Naive thymus-derived CD4-positive, alpha-beta T cell (primary cell): ENCODE results near the gene INO80D. TPM values are rescaled to one million over a fixed set of nuclear protein-coding genes. Genes with fewer than 3 reads are reported as not detected.

ENCODE experiments used
- ATAC-seq: fragments of 150-1000 bp; cut with Tn5 transposase; 2 replicates; pipeline ENCODE4 v1.10.0; 2021; ENCODE audit warnings: mild to moderate bottlenecking, moderate library complexity
- CTCF ChIA-PET: fragments of 350-600 bp; sonication (Branson Sonifier 250); formaldehyde crosslinking; loops from one replicate; lab custom pipeline; 2021; ENCODE audit warnings: antibody characterized with exemption; lab: Charles Lee
- POLR2A ChIA-PET: fragments of 350-600 bp; sonication (Branson Sonifier 250); formaldehyde crosslinking; loops from one replicate; lab custom pipeline; 2021; ENCODE audit warnings: antibody characterized with exemption, inconsistent platforms; lab: Charles Lee
- DNase-seq, 9 donors: peaks; one replicate each; pipeline versions ENCODE4 v3.0.0 to v3.0.0-alpha.2; 2020 to 2022; ENCODE audit warnings: mixed read lengths in 1 of 9
- H3K27ac ChIP-seq: one replicate; pipeline ENCODE4 v1.7.0; 2013; ENCODE audit warnings: mild to moderate bottlenecking, low read depth, low read length, moderate library complexity
- H3K27me3 ChIP-seq, 2 donors: one replicate each; pipeline ENCODE4 v1.7.0; 2013; ENCODE audit warnings: low read length in 2 of 2, mild to moderate bottlenecking in 2 of 2, moderate library complexity in 2 of 2; ENCODE audit not compliant: control insufficient read depth in 2 of 2, insufficient read depth in 2 of 2
- H3K36me3 ChIP-seq, 3 experiments: 1 replicate in 2 of 3; 2 replicates in 1 of 3; pipeline ENCODE4 v1.7.0; 2013; ENCODE audit warnings: low read length in 3 of 3, mild to moderate bottlenecking in 3 of 3, moderate library complexity in 1 of 3; ENCODE audit not compliant: insufficient read depth in 3 of 3, control insufficient read depth in 2 of 3
- H3K4me1 ChIP-seq, 2 donors: one replicate each; pipeline ENCODE4 v1.7.0; 2013; ENCODE audit warnings: low read length in 2 of 2, mild to moderate bottlenecking in 2 of 2, moderate library complexity in 1 of 2; ENCODE audit not compliant: control insufficient read depth in 2 of 2, insufficient read depth in 2 of 2
- H3K4me3 ChIP-seq: 2 replicates; pipeline ENCODE4 v1.7.0; 2013; ENCODE audit warnings: mild to moderate bottlenecking, low read length
- H3K9me3 ChIP-seq, 3 experiments: 1 replicate in 2 of 3; 2 replicates in 1 of 3; pipeline ENCODE4 v1.7.0; 2013; ENCODE audit warnings: low read length in 3 of 3; ENCODE audit not compliant: control insufficient read depth in 2 of 3
- H3K27ac Mint-ChIP-seq, 9 donors: one replicate each; pipeline ENCODE4 v1.8.0; 2020 to 2022; ENCODE audit warnings: mixed read lengths in 9 of 9, mild to moderate bottlenecking in 8 of 9, moderate library complexity in 5 of 9, inconsistent platforms in 2 of 9
- H3K27me3 Mint-ChIP-seq, 5 donors: one replicate each; pipeline ENCODE4 v1.8.0; 2021 to 2022; ENCODE audit warnings: mixed read lengths in 5 of 5, mild to moderate bottlenecking in 1 of 5
- H3K36me3 Mint-ChIP-seq, 5 donors: one replicate each; pipeline ENCODE4 v1.8.0; 2020 to 2022; ENCODE audit warnings: mixed read lengths in 5 of 5, mild to moderate bottlenecking in 3 of 5, inconsistent platforms in 1 of 5
- H3K4me1 Mint-ChIP-seq, 7 donors: one replicate each; pipeline ENCODE4 v1.8.0; 2020 to 2022; ENCODE audit warnings: mixed read lengths in 7 of 7, mild to moderate bottlenecking in 3 of 7, inconsistent platforms in 1 of 7
- H3K4me3 Mint-ChIP-seq, 10 donors: one replicate each; pipeline ENCODE4 v1.8.0; 2020 to 2022; ENCODE audit warnings: mild to moderate bottlenecking in 10 of 10, mixed read lengths in 10 of 10, moderate library complexity in 6 of 10, inconsistent platforms in 2 of 10
- H3K9me3 Mint-ChIP-seq, 11 donors: one replicate each; pipeline ENCODE4 v1.8.0; 2020 to 2022; ENCODE audit warnings: mixed read lengths in 11 of 11, mild to moderate bottlenecking in 4 of 11, inconsistent platforms in 1 of 11, moderate library complexity in 1 of 11
- intact Hi-C, 2 donors: fragments of 100-400 bp; cut with micrococcal nuclease; formaldehyde crosslinking; loops; one replicate each; pipeline ENCODE4 v1.15.1; 2023
- polyA plus RNA-seq, 2 donors: library from polyadenylated mRNA; unstranded; fragments of 300-500 nt; fragmentation: Illumina TruSeq; gene quantifications; one replicate each; pipeline ENCODE4 v1.2.3, GENCODE V29; 2021
- total RNA-seq, 6 experiments: library from RNA in 5 of 6; stranded (reverse) in 5 of 6; gene quantifications; 1 replicate in 5 of 6; 2 replicates in 1 of 6; pipeline ENCODE4 v1.2.3 and lab custom pipeline; 2021 to 2026

Gene INO80D
- total and polyA plus RNA-seq, 7 experiments from 2014 or later = 13.4 to 50.9 (median 43.1) TPM

GRCh38 chr2:205952282-205952681, 133.7 kb downstream of the INO80D start:
- POLR2A ChIA-PET = interaction anchor here (0.8 kb wide), 1 partner anchor 1737 kb away, joined by 3 read pairs; no protein-coding TSS in a partner anchor
- no peak overlapping the region for H3K4me3 Mint-ChIP-seq
- peaks cover 0 to 4% (median under 1%) of the 10 kb centered on the region in 7 donors for H3K4me1 Mint-ChIP-seq
- peaks cover 0 to 4% of the 10 kb centered on the region in 2 donors for H3K4me1 ChIP-seq
- no peaks in the 10 kb centered on the region for H3K9me3 ChIP-seq
- no peaks in the 10 kb centered on the region for H3K36me3 Mint-ChIP-seq
- CTCF ChIA-PET = no interaction called here
- ATAC-seq (no peak), DNase-seq (no peak)
- no peaks in the 10 kb centered on the region for H3K27me3 ChIP-seq
- no peak overlapping the region for H3K27ac Mint-ChIP-seq
- intact Hi-C loops = no loop called here
- H3K27me3 Mint-ChIP-seq = peaks cover 5 to 20% (median 9%) of the 10 kb centered on the region in 5 donors
- peaks cover 0 to 23% (median 4%) of the 10 kb centered on the region in 11 donors for H3K9me3 Mint-ChIP-seq
- H3K4me3 ChIP-seq = no peak overlapping the region
- no peaks in the 10 kb centered on the region for H3K36me3 ChIP-seq
- H3K27ac ChIP-seq = no peak overlapping the region

GRCh38 chr2:205948883-205949282, 137.1 kb downstream of the INO80D start:
- no peak for DNase-seq
- intact Hi-C loops = loop anchor here (1.0 to 5.0 kb wide), 8 partner anchors 183 to 1841 kb away; no protein-coding TSS in a partner anchor
- H3K27me3 Mint-ChIP-seq = peaks cover 0 to 25% (median 9%) of the 10 kb centered on the region in 5 donors
- Histone ChIP-seq H3K27ac (no peak overlapping the region), H3K36me3 (no peaks in the 10 kb centered on the region), H3K27me3 (no peaks in the 10 kb centered on the region), H3K9me3 (no peaks in the 10 kb centered on the region), H3K4me1 (no peaks in the 10 kb centered on the region), H3K4me3 (no peak overlapping the region)
- no peaks in the 10 kb centered on the region for H3K36me3 Mint-ChIP-seq
- ChIA-PET CTCF (interaction anchor here (0.6 to 2.2 kb wide), 6 partner anchors 8 to 1637 kb away, joined by 3 to 8 read pairs (median 3); no protein-coding TSS in a partner anchor), POLR2A (no interaction called here)
- H3K4me3 Mint-ChIP-seq = no peak overlapping the region
- peaks cover 0 to 4% (median 3%) of the 10 kb centered on the region in 7 donors for H3K4me1 Mint-ChIP-seq
- H3K9me3 Mint-ChIP-seq = peaks cover 0 to 23% (median 4%) of the 10 kb centered on the region in 11 donors
- H3K27ac Mint-ChIP-seq = no peak overlapping the region
- ATAC-seq = no peak

- H3K27me3 Mint-ChIP-seq = peaks cover 0 to 25% (median 9%) of the 10 kb centered on the region in 5 donors
Observed at GRCh38 chr2:205948496-205948837, 137.5 kb downstream of the INO80D start.

GRCh38 chr2:205947621-205948495, 138.1 kb downstream of the INO80D start:
- Mint-ChIP-seq H3K9me3 (peaks cover 0 to 21% (median 4%) of the 10 kb centered on the region in 11 donors), H3K36me3 (no peaks in the 10 kb centered on the region), H3K27me3 (peaks cover 0 to 25% (median 9%) of the 10 kb centered on the region in 5 donors), H3K4me1 (peaks cover 0 to 4% (median 3%) of the 10 kb centered on the region in 7 donors), H3K4me3 (peak overlapping the region in 1 of 10 donors; percentile 13), H3K27ac (no peak overlapping the region)
- intact Hi-C loops = loop anchor here (1.0 to 5.0 kb wide), 8 partner anchors 182 to 1840 kb away; no protein-coding TSS in a partner anchor
- Histone ChIP-seq H3K27ac (no peak overlapping the region), H3K36me3 (no peaks in the 10 kb centered on the region), H3K4me3 (no peak overlapping the region), H3K4me1 (no peaks in the 10 kb centered on the region), H3K9me3 (no peaks in the 10 kb centered on the region), H3K27me3 (no peaks in the 10 kb centered on the region)
- CTCF ChIA-PET = interaction anchor here (0.7 to 2.2 kb wide), 10 partner anchors 9 to 1687 kb away, joined by 3 to 8 read pairs (median 3); no protein-coding TSS in a partner anchor
- ATAC-seq (peak; percentile 71), DNase-seq (peak in 8 of 9 donors; percentile 12 to 53 (median 28))
- POLR2A ChIA-PET = no interaction called here

More at GRCh38 chr2:205948496-205948837, 137.5 kb downstream of the INO80D start:
- Histone ChIP-seq H3K27me3 (no peaks in the 10 kb centered on the region), H3K9me3 (no peaks in the 10 kb centered on the region), H3K27ac (no peak overlapping the region), H3K36me3 (no peaks in the 10 kb centered on the region), H3K4me1 (no peaks in the 10 kb centered on the region), H3K4me3 (no peak overlapping the region)
- intact Hi-C loops = loop anchor here (1.0 to 5.0 kb wide), 8 partner anchors 182 to 1840 kb away; no protein-coding TSS in a partner anchor
- DNase-seq = no peak
- ATAC-seq = no peak
- POLR2A ChIA-PET = no interaction called here
- H3K4me1 Mint-ChIP-seq = peaks cover 0 to 4% (median 3%) of the 10 kb centered on the region in 7 donors
- no peak overlapping the region for H3K4me3 Mint-ChIP-seq
- CTCF ChIA-PET = interaction anchor here (0.6 to 2.2 kb wide), 9 partner anchors 8 to 1687 kb away, joined by 3 to 8 read pairs (median 3); no protein-coding TSS in a partner anchor
- no peaks in the 10 kb centered on the region for H3K36me3 Mint-ChIP-seq
- H3K27ac Mint-ChIP-seq = no peak overlapping the region
- H3K9me3 Mint-ChIP-seq = peaks cover 0 to 23% (median 4%) of the 10 kb centered on the region in 11 donors

- Mint-ChIP-seq H3K4me1 (peaks cover 0 to 4% (median 3%) of the 10 kb centered on the region in 7 donors), H3K27ac (no peak overlapping the region), H3K9me3 (peaks cover 0 to 8% (median 1%) of the 10 kb centered on the region in 11 donors), H3K27me3 (peaks cover 0 to 19% (median 7%) of the 10 kb centered on the region in 5 donors), H3K36me3 (no peaks in the 10 kb centered on the region), H3K4me3 (no peak overlapping the region)
- no peaks in the 10 kb centered on the region for H3K27me3 ChIP-seq
- no peak for DNase-seq
- no peak for ATAC-seq
- H3K4me3 ChIP-seq = no peak overlapping the region
- no peak overlapping the region for H3K27ac ChIP-seq
- no peaks in the 10 kb centered on the region for H3K36me3 ChIP-seq
- ChIA-PET POLR2A (no interaction called here), CTCF (interaction anchor here (0.9 kb wide), 1 partner anchor 9 kb away, joined by 3 read pairs; no protein-coding TSS in a partner anchor)
- no peaks in the 10 kb centered on the region for H3K4me1 ChIP-seq
- intact Hi-C loops = loop anchor here (5.0 kb wide), 2 partner anchors 269 to 1619 kb away; no protein-coding TSS in a partner anchor
- no peaks in the 10 kb centered on the region for H3K9me3 ChIP-seq
Observed at GRCh38 chr2:205946226-205946625, 139.7 kb downstream of the INO80D start.
